Neutrophil (primary cell): ENCODE results near the gene VAV1.

Experiments used
- H3K27ac ChIP-seq: fragments of 200-600 bp; sonication (generic); 2 replicates; pipeline ENCODE4 v1.5.1; 2016; ENCODE audit warnings: mild to moderate bottlenecking, moderate library complexity
- H3K27me3 ChIP-seq: fragments of 200-600 bp; sonication (generic); 2 replicates; pipeline ENCODE4 v1.6.0; 2016; ENCODE audit warnings: mild to moderate bottlenecking
- H3K36me3 ChIP-seq: fragments of 200-600 bp; sonication (generic); 2 replicates; pipeline ENCODE4 v1.5.1; 2017
- H3K4me1 ChIP-seq, 2 experiments: fragments of 200-600 bp in 1 of 2; sonication (generic) in 1 of 2; 1 replicate in 1 of 2; 2 replicates in 1 of 2; pipeline versions ENCODE4 v1.5.1 to v1.6.1; 2013 to 2016; ENCODE audit warnings: low read depth in 1 of 2, low read length in 1 of 2, mild to moderate bottlenecking in 1 of 2, moderate library complexity in 1 of 2; ENCODE audit not compliant: control insufficient read depth in 1 of 2, insufficient read depth in 1 of 2
- H3K4me3 ChIP-seq, 2 experiments: fragments of 200-600 bp in 1 of 2; sonication (generic) in 1 of 2; 1 replicate in 1 of 2; 2 replicates in 1 of 2; pipeline ENCODE4 v1.5.1; 2013 to 2016; ENCODE audit warnings: low read depth in 1 of 2, low read length in 1 of 2, mild to moderate bottlenecking in 1 of 2, moderate library complexity in 1 of 2
- H3K9me3 ChIP-seq: fragments of 200-600 bp; sonication (generic); 2 replicates; pipeline ENCODE4 v1.5.1; 2016
- CTCF ChIP-seq: fragments of 200-600 bp; sonication (generic); IDR thresholded peaks from 2 replicates; pipeline ENCODE4 v1.5.1; 2016; ENCODE audit warnings: antibody characterized with exemption

Gene VAV1

GRCh38 chr19:6848986-6849385 is 76.5 kb downstream of the VAV1 start:
- Histone ChIP-seq H3K27ac (no peak overlapping the region), H3K9me3 (no peaks in the 10 kb centered on the region), H3K27me3 (no peaks in the 10 kb centered on the region), H3K4me3 (no peak overlapping the region), H3K4me1 (no peaks in the 10 kb centered on the region), H3K36me3 (peaks cover 88% of the 10 kb centered on the region)
- TF ChIP-seq CTCF, result no peak

GRCh38 chr19:6849876-6850275 is 77.4 kb downstream of the VAV1 start:
- Histone ChIP-seq H3K4me1 (no peaks in the 10 kb centered on the region), H3K27ac (no peak overlapping the region), H3K36me3 (peaks cover 88% of the 10 kb centered on the region), H3K4me3 (no peak overlapping the region), H3K9me3 (no peaks in the 10 kb centered on the region), H3K27me3 (no peaks in the 10 kb centered on the region)
- TF ChIP-seq CTCF, result no peak

- H3K36me3 ChIP-seq, result peaks cover 94% of the 10 kb centered on the region
- H3K27ac ChIP-seq, result no peak overlapping the region
- H3K4me1 ChIP-seq, result no peaks in the 10 kb centered on the region
- no peak overlapping the region for H3K4me3 ChIP-seq
- no peaks in the 10 kb centered on the region for H3K9me3 ChIP-seq
- TF ChIP-seq CTCF, result no peak
- H3K27me3 ChIP-seq, result no peaks in the 10 kb centered on the region
Measured at GRCh38 chr19:6851359-6851758, 78.9 kb downstream of the VAV1 start.

GRCh38 chr19:6852001-6852400 is 79.5 kb downstream of the VAV1 start:
- H3K4me3 ChIP-seq, result no peak overlapping the region
- H3K27me3 ChIP-seq, result no peaks in the 10 kb centered on the region
- TF ChIP-seq CTCF, result no peak
- H3K36me3 ChIP-seq, result peaks cover 98% of the 10 kb centered on the region
- no peaks in the 10 kb centered on the region for H3K4me1 ChIP-seq
- H3K27ac ChIP-seq, result no peak overlapping the region
- no peaks in the 10 kb centered on the region for H3K9me3 ChIP-seq

- H3K9me3 ChIP-seq, result no peaks in the 10 kb centered on the region
- H3K36me3 ChIP-seq, result peaks cover 98% of the 10 kb centered on the region
- H3K27ac ChIP-seq, result no peak overlapping the region
- no peak overlapping the region for H3K4me3 ChIP-seq
- H3K27me3 ChIP-seq, result no peaks in the 10 kb centered on the region
- H3K4me1 ChIP-seq, result no peaks in the 10 kb centered on the region
- TF ChIP-seq CTCF, result no peak
Measured at GRCh38 chr19:6853868-6854267, 81.4 kb downstream of the VAV1 start.

GRCh38 chr19:6854758-6855157 is 82.2 kb downstream of the VAV1 start:
- H3K4me1 ChIP-seq, result no peaks in the 10 kb centered on the region
- H3K9me3 ChIP-seq, result no peaks in the 10 kb centered on the region
- TF ChIP-seq CTCF, result no peak
- H3K27ac ChIP-seq, result no peak overlapping the region
- H3K36me3 ChIP-seq, result peaks cover 89% of the 10 kb centered on the region
- H3K4me3 ChIP-seq, result no peak overlapping the region
- no peaks in the 10 kb centered on the region for H3K27me3 ChIP-seq
